HG02610 (cell line): ENCODE results near the gene CFP.

Source experiments
- ATAC-seq: cut with Tn5 transposase; IDR thresholded peaks from one replicate; pipeline ENCODE4 v1.9.1; 2021; ENCODE audit warnings: mild to moderate bottlenecking, moderate library complexity; ENCODE audit not compliant: unreplicated experiment

Gene CFP

DNA sequence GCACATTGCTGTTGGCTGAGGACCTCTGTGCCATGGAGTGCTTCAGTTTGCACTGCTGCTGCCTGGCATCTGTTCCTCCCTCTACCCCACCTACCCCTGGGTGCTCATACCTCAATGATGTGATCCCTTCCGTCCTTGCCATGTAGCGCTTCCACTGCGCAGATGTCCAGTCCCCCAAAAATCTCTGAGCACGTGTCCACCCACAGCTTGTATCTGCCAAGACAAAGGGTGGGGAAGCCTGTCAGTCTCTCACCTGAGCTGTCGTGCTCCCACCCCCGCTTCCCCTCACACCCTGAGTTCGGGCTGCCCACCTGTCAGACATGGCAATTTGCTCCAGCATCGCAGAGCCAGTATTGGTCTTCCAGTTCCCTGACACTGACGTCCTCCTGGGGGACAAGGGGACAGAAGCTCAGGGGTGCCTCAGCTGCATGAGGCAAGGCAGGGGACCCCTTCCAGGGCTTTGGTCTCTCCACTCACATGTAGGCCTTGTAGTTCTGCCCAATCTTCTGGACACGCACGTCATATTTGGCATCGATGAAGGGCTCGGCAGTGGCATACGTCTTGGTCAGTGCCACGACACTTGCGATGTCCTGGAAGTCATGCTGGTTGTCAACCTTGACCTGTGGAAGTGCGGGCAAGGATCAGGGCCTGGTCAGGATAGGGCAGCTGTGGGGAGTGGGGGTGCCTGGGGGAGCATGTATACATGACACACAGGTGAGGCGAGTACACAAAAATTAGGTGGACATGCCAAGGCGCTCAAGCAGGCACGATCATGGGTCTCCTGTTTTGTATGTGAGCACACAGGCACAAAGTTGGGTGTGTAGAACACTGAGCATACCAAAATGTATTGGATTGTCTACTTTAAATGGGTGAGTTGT is 53.5 kb downstream of the CFP start:
- ATAC-seq: no peak

DNA sequence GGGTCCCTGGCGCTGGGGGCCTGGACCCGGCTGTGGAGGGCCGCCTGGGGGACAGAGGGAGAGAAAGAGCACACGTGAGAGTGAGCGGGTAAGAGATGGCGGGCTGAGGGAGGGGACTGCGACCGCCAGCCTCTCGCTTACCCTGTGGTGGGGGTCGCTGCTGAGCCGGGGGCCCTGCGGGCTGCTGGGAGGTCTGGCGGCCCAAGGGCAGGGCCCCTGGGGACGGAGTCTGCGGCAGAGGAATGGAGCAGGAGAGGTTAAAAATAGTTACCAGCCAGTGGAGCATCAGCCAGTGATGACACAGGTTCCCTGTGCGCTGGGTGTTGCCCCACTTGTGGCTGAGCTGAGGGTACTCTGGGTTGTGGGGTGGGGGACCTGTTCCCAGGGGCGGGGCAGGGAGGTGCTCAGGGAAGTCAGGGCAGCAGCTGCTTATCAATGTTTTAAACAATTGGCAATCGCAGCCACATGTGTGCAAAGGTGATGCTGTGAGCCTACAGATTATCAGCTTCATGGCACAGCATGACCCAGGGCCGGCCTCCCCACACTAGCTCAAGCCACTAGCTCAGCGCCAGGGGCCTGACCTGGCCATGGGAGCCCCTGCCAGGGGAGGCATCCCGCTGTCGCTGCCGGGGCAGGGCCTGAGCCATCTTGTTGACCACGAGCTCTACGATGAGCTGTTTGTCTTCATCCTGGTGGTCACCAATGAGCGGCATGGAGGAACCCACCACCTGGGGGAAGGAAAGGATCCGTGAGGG is 55.0 kb downstream of the CFP start:
- no peak for ATAC-seq

DNA sequence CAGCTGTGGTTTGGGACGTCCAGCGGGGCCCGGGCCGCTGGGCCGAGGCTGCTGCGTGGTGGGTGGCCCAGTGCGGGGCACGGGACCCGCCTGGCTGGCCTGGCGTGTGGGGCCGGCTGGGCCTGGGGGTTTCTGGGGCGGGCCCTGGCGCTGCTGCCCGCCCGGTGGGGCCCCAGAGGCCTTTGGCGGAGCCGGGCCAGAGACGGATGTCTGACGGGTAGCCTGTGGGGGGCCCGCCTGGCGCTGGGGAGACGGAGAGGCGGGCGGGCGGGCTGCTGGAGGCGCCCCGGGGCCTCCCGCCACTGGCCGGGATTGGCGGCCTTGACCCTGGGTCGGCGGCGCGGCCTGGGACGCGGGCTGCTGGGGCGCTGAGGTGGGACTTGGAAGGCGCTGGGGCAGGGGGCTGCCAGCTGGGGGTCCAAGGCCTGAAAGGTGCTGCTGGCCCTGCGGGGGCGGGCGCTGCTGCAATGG is 55.6 kb downstream of the CFP start:
- no peak for ATAC-seq

DNA sequence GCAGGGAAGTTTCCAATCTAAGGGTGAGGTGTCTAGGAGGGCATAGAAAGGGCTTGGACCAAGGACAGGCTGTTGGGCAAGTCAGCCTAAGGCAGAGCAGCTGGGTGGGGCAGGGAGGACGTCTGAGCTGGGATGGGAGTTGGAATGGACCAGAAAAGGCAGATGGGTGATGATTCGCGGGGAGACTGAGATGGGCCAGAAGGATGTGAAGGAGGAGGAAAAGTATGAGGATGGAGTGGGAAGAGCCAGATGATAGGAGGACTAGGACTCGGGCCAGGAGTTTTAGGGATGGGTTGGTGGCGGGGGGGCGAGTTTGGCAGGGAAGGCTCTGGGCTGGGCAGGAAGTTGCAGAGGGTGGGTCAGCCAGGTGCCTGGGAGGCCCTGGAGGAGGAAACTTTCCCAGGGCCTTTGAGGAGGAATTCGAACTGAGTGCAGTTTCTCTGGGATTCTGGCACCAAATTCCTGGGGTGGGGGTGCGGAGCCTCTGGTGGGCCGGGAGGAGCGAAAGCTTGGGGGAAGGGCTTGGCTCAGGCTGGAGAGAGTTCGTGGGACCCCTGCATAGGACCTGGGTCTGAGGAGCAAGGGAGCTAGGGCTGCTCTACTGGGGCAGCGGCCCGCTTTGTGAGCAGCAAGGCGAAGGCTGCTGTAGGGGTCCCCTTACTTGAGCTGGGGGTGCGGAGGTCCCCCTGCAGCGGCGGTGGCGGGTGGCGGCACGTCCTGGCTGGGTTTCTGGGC is 56.2 kb downstream of the CFP start:
- ATAC-seq: no peak
